Epithelial cell of esophagus (primary cell): ENCODE results near the gene IL4I1.
"Not testable (repeated sequence)": the region's sequence is repeated elsewhere in the genome, so short reads cannot be mapped to it uniquely, and the experiment has no call there.

Source experiments
- DNase-seq: peaks from one replicate; pipeline ENCODE4 v3.0.0; 2010; ENCODE audit warnings: low read depth
- H3K4me3 ChIP-seq: 2 replicates; pipeline ENCODE4 v1.5.1; 2011; ENCODE audit warnings: mild to moderate bottlenecking, low read length, control low read depth
- TF ChIP-seq, protein P1 (sequence below): IDR thresholded peaks from 2 replicates; pipeline ENCODE4 v1.5.1; 2011; ENCODE audit warnings: low read depth, mild to moderate bottlenecking, low read length, control low read depth, inconsistent platforms; ENCODE audit not compliant: insufficient read depth; ENCODE audit errors: missing control alignments

Gene IL4I1

DNA sequence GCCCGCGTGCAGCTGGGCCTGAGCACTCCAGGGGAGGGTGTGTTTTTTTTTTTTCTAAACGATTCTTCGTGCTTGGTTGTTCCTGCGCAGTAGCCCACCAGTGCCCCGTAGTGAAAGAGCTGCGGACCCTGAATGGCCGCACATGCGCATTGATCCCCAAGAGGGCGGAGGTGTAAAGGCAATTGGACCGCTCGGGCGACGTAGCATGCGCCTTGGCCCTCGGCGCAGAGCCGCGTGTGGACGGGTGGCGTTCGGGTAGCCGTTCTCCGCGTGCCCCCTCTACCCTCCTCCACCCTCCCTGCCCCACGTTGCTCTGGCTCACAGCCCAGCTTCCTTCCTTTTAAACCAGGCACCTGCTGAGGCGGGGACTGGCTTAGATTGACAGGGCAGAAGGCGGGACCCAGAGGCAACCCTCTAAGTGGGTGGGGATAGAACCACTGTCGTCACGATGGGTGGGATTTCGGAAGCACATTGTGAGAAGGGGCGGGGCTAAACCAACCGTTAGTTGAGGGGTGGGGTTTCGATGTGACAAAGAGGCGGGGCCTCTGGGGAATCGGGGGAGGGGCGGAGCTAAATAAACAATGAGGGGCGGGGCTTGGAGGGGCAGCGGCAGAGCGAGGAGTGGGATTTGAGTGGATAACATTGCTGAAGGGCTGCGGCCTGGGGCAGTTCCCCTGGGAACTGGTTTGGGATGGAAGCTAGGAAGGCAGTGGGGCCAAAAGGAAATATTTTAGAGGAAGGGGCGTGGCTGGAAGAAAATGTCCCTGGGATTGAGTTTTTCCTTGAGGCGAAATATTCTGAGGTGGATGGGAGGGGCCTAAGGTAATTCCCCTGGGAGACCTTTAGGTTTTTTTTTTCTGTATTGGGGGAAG is 33.2 kb upstream of the IL4I1 start:
- TF ChIP-seq, protein P1, sequence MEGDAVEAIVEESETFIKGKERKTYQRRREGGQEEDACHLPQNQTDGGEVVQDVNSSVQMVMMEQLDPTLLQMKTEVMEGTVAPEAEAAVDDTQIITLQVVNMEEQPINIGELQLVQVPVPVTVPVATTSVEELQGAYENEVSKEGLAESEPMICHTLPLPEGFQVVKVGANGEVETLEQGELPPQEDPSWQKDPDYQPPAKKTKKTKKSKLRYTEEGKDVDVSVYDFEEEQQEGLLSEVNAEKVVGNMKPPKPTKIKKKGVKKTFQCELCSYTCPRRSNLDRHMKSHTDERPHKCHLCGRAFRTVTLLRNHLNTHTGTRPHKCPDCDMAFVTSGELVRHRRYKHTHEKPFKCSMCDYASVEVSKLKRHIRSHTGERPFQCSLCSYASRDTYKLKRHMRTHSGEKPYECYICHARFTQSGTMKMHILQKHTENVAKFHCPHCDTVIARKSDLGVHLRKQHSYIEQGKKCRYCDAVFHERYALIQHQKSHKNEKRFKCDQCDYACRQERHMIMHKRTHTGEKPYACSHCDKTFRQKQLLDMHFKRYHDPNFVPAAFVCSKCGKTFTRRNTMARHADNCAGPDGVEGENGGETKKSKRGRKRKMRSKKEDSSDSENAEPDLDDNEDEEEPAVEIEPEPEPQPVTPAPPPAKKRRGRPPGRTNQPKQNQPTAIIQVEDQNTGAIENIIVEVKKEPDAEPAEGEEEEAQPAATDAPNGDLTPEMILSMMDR: no peak
- DNase-seq: peak; percentile 94
- H3K4me3 ChIP-seq: peak overlapping the region; percentile 91

DNA sequence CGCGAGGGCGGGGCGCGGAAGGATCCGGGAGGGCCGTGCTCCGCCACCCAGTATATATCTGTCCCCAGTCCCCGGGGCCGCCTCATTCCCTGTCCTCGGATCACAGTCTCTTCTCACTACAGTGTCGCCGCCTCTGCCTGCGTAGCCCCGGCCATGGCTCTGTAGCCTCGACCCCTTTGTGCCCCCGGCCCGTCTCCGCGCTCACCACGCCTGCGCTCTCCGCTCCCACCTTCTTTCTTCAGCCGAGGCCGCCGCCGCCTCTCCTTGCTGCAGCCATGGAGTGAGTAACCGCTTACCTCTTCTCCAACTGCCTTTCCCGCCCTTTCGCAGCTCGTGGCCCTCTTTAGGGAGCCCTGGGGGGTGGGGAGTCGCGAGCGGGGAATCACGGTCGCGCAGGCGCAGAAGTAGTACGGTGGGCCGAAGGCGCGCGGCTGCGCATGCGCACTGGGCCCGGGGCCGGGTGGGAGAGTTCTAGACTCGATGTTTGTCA is 32.5 kb upstream of the IL4I1 start, which contains the start of the genes ATF5 and NUP62:
ATF5 (plus strand) TSS at position 85 of the 490 bp plus-strand sequence. CDS start 1,646 bp downstream, outside the sequence.
NUP62 (minus strand) TSS at position 384 of the 490 bp plus-strand sequence. CDS start 19,697 bp downstream, outside the sequence.
- peak within 1 kb of the TSS; percentile 91 for H3K4me3 ChIP-seq
- peak; percentile 74 for DNase-seq
- TF ChIP-seq, protein P1: no peak

DNA sequence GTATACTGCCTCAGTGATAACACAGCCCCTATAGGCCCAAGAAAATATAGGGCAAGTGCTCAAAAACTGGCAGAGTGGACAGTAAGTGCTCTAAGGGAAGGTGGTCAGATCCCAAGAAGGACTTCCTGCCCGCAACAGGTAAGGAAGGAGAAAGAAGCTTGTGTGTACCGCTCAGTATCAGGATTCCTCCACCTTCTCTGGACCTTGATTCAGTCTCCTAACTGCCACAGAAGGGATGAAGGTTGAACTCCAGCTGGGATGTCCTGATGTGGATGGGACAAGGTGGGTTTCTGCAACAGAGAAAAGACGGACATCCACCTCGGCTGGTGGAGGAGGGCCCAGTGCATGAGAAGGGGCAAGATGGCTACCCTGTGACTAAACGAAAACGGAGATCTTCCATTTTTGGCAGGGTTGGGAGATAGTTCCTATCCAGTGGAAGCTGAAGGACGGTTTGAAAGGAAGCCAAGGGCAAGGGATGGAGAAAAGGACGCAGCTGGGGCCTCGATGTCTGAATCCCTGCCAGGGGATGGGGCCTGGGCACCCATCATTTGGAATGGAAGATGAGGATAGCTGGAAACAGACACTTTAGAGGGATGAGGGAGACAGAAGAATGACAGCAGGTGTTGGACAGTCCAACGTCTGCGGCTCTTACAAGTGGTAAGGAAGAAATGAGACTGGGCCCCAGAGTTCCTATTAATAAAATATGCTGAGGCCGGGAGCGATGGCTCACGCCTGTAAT is 31.0 kb upstream of the IL4I1 start:
- TF ChIP-seq, protein P1: no peak
- DNase-seq: no peak
- H3K4me3 ChIP-seq: no peak overlapping the region

DNA sequence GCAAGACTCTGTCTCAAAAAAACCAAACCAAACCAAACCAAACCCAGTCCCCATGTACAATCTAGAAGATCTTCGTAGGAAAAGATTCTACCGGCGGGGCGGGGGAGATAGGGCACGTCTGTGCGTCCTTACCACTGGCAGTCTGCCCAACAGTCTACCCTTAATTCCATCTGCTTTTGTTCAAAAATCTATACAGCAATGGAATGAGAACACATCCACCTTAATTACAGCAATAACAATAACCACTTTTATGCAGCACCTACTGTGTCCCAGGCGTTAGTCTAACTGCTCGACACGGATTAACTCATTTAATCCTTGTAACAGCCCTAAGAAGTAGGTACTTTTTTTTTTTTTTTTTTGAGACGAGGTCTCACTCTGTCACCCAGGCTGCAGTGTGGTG is 29.8 kb upstream of the IL4I1 start:
- H3K4me3 ChIP-seq: no peak overlapping the region
- DNase-seq: no peak
- TF ChIP-seq, protein P1: no peak

DNA sequence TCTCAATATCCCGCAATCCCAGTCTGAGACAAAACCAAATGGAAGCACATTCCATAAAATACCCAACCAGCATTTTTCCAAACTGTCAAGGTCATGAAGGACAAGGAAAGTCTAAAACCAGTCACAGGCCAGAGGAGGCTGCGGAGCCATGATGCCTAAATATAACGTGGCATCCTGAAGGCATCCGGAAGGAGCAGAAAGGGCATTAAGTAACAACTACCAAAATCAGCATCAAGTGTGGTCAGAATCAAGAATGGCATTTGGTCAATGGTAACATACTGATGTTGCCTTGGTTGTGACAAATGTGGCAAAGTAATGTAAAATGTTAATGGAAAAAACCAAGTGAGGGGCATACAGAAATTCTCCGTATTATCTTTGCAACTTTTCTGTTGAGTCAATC is 28.8 kb upstream of the IL4I1 start:
- no peak overlapping the region for H3K4me3 ChIP-seq
- no peak for DNase-seq
- TF ChIP-seq, protein P1: no peak

DNA sequence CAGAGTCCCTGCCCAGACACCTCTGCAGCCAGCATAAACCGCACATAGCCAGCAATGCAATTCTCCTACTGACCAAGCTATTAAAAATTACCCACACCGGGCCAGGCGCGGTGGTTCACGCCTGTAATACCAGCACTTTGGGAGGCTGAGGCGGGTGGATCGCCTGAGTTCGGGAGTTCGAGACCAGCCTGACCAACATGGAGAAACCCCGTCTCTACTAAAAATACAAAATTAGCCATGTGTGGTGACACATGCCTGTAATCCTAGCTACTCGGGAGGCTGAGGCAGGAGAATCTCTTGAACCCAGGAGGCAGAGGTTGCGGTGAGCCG is 28.2 kb upstream of the IL4I1 start:
- not testable (repeated sequence) for H3K4me3 ChIP-seq, DNase-seq
